CD4-positive, alpha-beta T cell treated with Interleukin-17A for 4 hours (primary cell): ENCODE data around the gene ASTN2.

ENCODE experiments used
- DNase-seq: peaks from one replicate; pipeline ENCODE4 v3.0.0-alpha.2; 2020; ENCODE audit warnings: mixed read lengths

ASTN2 gene

DNA sequence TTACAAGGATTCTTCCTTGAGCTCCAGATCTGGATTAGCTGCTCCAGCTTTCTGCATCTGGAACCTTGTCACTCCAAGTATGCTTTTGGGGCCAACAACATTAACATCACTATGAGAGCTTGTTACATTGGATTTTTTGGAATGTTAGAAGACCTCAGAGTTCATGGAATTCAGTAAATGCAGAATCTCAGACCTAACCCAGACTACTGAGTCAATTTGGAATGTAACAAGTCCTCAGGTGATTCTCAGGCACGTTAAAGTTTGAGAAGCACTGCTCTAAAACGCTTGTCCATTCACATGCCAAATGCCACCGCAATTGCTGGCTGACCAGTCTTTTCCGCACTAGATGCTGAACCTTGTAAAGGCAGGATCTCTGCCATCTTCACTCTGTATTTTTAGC lies 979.2 kb downstream of the ASTN2 start:
- no peak for DNase-seq

- DNase-seq = no peak
Observed at GRCh38 chr9:116434314-116434713, 980.5 kb downstream of the ASTN2 start.

GRCh38 chr9:116432051-116432450 lies 982.8 kb downstream of the ASTN2 start:
- no peak for DNase-seq

GRCh38 chr9:116430849-116431248 lies 984.0 kb downstream of the ASTN2 start:
- DNase-seq = no peak

- DNase-seq = no peak
Observed at GRCh38 chr9:116425244-116425643, 989.6 kb downstream of the ASTN2 start.

DNA sequence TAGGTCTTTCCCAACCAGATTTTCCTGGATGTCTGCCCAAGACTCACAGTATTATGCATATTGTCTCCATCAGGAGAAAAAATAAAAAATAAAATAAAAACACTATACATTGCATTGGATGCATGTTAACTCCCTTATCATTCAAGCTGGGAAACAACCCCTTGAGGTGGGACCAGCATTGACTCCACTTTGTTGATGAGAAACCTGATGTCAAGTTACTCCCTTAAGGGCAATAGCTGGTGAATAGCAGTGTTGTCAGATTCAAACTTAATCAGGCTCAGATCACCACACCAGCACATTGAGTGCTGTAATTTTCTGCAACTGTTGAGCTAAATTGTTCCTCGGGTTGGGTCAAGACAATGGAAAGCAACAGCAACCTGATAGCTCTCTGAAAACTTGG lies 991.7 kb downstream of the ASTN2 start:
- no peak for DNase-seq

DNA sequence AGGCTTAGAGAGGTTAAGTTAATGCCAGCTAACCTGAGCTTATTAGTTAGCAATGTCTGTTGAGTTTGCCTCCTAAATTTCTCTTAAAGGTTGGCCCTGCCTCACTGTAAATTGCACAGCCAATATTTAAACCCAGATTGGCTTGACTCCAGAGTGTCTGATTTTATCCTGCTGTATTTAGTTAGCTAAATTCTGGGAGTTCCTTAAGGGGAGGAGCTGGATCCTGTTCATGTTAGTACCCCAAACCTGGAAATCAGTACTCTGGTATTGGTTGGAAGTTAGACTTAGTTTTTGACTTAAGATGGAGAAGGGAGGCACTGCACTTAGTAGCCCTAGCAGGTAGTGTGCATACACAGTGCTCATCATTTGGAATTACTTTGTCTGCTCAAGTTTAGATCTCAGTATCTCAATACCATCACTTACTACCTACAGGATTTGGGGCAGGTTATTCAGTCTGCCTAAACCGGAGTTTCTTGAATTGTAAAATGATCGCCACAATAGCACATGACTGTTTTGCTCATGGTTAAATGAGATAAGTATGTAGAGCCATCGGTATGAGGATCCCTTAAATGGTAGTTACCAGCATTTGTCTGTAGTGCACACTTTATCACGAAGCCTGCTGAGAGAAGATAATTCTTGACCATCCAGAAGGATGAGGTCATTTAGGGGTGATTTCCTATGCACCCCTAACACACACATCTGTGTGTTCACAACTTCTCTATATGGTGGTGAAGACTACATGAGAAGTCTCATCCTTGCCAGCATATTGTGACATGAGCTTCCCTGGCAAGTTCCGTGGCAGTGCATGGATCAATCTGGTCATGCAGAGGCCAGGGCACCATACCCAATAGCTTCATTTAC lies 992.5 kb downstream of the ASTN2 start:
- no peak for DNase-seq

GRCh38 chr9:116420993-116421538 lies 993.8 kb downstream of the ASTN2 start:
- DNase-seq = no peak

DNA sequence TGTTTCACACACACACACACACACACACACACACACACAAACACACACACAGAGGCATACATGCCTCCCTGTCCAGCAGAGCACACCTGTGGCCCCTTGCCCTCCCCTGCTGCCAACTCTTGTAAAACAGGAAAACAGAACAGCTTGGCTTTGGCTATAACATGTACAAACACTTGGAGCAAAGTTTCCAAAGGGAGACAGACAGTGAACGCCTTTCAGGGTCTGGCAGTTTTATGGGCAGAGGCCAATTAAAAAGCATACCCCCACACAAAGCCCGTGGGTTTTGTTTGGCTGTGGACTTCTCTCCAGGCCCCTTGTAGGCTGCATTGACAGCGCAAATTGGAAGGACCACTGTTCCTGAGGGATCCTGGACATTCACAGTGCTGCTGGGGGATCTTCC lies 995.7 kb downstream of the ASTN2 start:
- DNase-seq = no peak

DNA sequence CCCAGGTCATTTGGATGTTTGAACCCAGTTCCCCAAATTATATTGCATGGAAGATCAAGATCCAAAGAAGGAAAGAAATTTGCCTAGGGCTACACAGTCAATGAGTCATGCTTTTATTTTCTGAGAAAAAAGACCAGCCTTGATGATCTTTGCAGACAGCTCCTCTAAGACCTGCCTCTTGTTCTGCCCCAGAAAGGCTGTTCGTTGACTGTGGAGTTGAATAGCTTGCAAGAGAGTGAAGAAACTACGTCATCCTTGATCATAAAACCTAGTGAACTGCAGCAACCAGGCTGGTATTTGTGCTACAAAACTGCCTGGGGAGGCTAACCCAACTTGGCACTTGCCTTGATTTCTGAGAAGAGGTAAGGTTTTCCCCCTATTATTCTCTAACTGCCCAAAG lies 997.4 kb downstream of the ASTN2 start:
- no peak for DNase-seq

GRCh38 chr9:116416421-116416820 lies 998.4 kb downstream of the ASTN2 start:
- no peak for DNase-seq

- DNase-seq = no peak
Observed at GRCh38 chr9:116414374-116414773, 1000.5 kb downstream of the ASTN2 start.

DNA sequence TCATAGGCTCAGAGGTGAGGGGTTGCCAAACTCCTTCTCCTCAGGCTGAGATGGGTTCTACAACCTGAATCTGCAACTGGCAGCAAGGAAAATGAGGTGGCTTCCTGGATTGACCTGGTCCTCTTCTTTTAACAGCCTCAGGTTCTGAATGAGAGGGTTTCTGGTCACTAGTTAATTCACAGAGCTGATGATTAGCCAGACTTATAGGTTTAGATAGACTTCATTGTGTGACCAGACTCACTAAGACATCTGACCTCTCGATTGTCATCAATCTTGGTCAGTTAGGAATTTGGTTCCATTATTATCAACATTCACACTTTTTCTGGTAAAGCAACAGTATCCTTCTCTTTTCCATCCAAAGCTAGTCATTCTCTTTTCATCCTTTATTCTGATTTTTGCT lies 1003.4 kb downstream of the ASTN2 start:
- no peak for DNase-seq

- DNase-seq = no peak
Observed at GRCh38 chr9:116409638-116410037, 1005.2 kb downstream of the ASTN2 start.

GRCh38 chr9:116409129-116409528 lies 1005.7 kb downstream of the ASTN2 start:
- no peak for DNase-seq

GRCh38 chr9:116406469-116406868 lies 1008.4 kb downstream of the ASTN2 start:
- no peak for DNase-seq

- DNase-seq = no peak
Observed at GRCh38 chr9:116405321-116405720, 1009.5 kb downstream of the ASTN2 start.

GRCh38 chr9:116404228-116404627 lies 1010.6 kb downstream of the ASTN2 start:
- no peak for DNase-seq

- DNase-seq = no peak
Observed at GRCh38 chr9:116403171-116403570, 1011.7 kb downstream of the ASTN2 start.

DNA sequence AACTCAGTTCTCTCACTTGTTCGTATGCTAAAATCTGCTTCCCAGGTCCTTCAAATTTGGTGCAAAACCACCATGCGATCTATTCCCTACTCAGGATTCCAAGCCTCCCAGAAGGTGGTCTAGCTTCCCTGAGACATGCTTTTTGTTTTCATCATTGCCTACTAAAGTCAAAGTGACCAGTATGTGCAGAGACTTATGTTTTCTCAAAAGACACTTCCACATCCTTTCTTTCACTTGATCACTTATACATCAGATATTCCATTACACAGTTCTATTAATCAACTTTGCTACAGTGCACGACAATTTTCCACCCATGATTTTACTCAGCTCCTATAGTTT lies 1019.2 kb downstream of the ASTN2 start:
- no peak for DNase-seq

DNA sequence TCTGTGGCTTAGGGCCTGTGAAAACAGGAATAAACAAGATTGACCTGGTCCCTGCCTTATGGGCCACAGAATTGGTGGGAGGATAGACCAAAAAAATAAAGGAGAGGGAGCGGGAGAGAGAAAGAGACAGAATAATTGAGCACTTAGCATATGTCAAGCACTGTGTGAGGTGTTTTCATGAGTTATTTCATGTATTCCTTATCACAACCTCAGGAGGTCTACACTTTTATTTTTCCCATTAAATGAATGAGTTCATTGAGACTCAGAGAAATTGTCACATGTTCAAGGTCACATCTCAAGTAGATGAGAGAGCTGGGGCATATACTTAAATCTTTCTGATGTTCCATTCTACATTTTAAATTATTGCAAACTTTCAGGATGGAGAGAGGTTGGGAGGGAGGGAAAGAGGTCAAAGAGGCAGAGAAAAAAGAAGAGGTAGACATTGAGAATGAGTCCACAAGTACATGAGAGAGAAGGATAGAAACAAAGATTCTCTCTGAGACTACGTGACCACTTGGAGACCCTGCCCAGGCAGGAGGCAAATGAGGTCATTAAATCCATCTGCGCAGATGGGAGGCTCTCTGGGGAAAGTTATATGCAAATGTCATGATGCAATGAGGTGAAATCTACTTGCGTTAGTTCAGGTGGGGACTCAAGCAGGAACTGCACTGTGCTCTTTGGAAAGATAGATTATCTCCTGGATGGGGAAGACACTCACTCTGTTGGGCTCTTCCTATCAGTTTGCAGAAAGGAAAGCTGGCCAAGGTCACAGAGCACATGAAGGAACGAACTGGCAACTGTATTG lies 1019.8 kb downstream of the ASTN2 start:
- no peak for DNase-seq

GRCh38 chr9:116394070-116394469 lies 1020.8 kb downstream of the ASTN2 start:
- DNase-seq = no peak

DNA sequence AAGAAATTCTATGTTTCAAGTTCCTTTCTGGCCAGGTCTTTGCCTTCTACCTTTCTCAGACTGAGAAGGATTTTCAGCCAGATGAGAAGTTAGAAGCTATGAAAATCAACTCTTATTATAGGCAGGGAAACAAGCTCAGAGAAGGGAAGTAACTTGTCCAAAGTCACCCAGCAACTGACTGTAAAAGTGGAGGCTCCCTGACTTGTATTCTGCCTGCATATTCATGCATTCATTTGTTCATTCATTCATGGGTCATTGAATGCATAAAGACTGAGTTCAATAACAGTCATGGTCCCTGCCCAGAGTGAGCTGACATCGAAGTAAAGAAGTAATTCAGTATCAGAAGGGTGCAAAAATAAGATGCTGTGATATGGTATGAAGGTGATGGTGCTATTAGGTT lies 1021.7 kb downstream of the ASTN2 start:
- no peak for DNase-seq

DNA sequence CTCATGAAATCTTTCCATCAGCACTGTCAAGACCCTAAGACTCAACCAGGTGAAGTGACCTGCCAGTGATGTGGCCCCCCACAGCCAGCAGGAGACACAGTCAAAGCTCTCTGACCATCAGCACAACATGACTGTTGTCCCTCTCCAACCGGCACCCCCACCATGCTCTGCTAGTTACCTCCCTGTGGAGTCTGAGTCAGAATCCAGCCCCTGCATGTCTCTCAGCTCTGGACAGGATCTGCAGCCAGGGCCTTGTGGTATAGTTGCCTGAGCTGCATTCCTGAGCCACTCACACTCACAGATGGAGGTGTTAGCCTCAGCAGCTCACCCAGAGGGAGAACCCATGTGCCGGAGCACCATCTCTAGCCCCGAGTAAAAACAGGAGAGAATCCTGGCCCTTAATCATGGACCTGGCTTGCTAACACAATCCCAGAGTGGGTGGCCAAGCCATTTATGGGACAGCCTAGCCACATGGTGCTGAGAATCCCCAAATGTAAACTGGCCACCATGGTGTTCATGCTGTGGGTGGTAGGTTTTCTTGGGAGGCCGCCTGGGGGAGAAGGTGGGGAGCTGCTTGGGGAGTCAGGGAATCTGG lies 1023.5 kb downstream of the ASTN2 start:
- no peak for DNase-seq
